Psoas muscle (tissue), 8 donors: Measurements from ENCODE around the gene STAMBPL1. TPM values are rescaled to one million over a fixed set of nuclear protein-coding genes. Genes with fewer than 3 reads are reported as not detected.
A peak's percentile ranks its signal among the peaks of the same experiment; 100 is the strongest.
"Not testable (repeated sequence)": the region's sequence is repeated elsewhere in the genome, so short reads cannot be mapped to it uniquely, and the experiment has no call there.

Experiments used
- ATAC-seq, 4 donors: fragments of 200-7000 bp; cut with Tn5 transposase; one replicate each; pipeline ENCODE4 v1.9.1; 2020; ENCODE audit warnings: moderate library complexity in 3 of 4, mild to moderate bottlenecking in 2 of 4
- DNase-seq, 2 donors: peaks; one replicate each; pipeline ENCODE4 v3.0.0-alpha.2; 2020
- H3K27ac ChIP-seq: fragments of 200-600 bp; one replicate; pipeline ENCODE4 v1.8.0; 2022
- H3K27me3 ChIP-seq, 3 donors: fragments of 200-600 bp in 1 of 3; one replicate each; pipeline versions ENCODE4 v1.6.1 to v1.8.0; 2013 to 2022; ENCODE audit warnings: low read length in 2 of 3, mild to moderate bottlenecking in 2 of 3, moderate library complexity in 1 of 3; ENCODE audit not compliant: insufficient read depth in 3 of 3
- H3K36me3 ChIP-seq, 2 donors: fragments of 200-600 bp in 1 of 2; one replicate each; pipeline versions ENCODE4 v1.6.1 to v1.8.0; 2013 to 2022; ENCODE audit warnings: low read depth in 1 of 2, mild to moderate bottlenecking in 1 of 2, moderate library complexity in 1 of 2; ENCODE audit not compliant: insufficient read depth in 1 of 2
- H3K4me1 ChIP-seq: fragments of 200-600 bp; one replicate; pipeline ENCODE4 v1.8.0; 2022
- H3K4me3 ChIP-seq: fragments of 200-600 bp; one replicate; pipeline ENCODE4 v1.8.0; 2022; ENCODE audit warnings: mild to moderate bottlenecking
- H3K9me3 ChIP-seq: fragments of 200-600 bp; one replicate; pipeline ENCODE4 v1.8.0; 2022
- WGBS, 3 donors: extraction: QIAGEN DNeasy Blood & Tissue Kit; methylation state at CpG; one replicate each; pipeline versions ENCODE4 v1.1.6 to v1.1.7; 2013; 5-methylcytosine and 5-hydroxymethylcytosine counted together
- intact Hi-C, 2 donors: fragments of 100-400 bp; cut with DNase I; formaldehyde crosslinking; loops; one replicate each; pipeline versions ENCODE4 v1.11.0 to v1.14.2; 2022
- polyA plus RNA-seq, 3 donors: library from polyadenylated mRNA; stranded (reverse); fragments of 200-250 nt; gene quantifications; one replicate each; pipeline ENCODE4 v1.2.3, GENCODE V29; 2013
- total RNA-seq, 4 donors: library from RNA; stranded (reverse); fragmentation: NEBNext Ultra II Directional in 2 of 4; extraction: Animal tissue kit (Norgen Biotek cat#: 25700) in 2 of 4; gene quantifications; one replicate each; pipeline versions ENCODE4 v1.2.1 to v1.2.4, GENCODE V29; 2021 to 2023
- TF ChIP-seq, protein P1 (sequence below): fragments of 200-600 bp; IDR thresholded peaks from one replicate; pipeline ENCODE4 v1.8.0; 2022; ENCODE audit warnings: antibody characterized with exemption
- donor health status: healthy with polysubstance abuse.
- donor health status: DM: no; HTN: no; CAD: no; lungs with moderate emphysema.
- donor health status: Bipolar disorder and iron deficiency.
- donor health status: healthy.
- donor health status: DM: yes; HTN: yes; CAD: no.
- donor health status: DM: no; HTN: no; CAD: no.
- donor health status: DM: no; HTN: no; CAD: no.
- donor health status: DM: yes; HTN: yes; CAD: no.

STAMBPL1 gene
- total and polyA plus RNA-seq, 7 donors: 0.23 to 1.4 (median 0.92) TPM

DNA sequence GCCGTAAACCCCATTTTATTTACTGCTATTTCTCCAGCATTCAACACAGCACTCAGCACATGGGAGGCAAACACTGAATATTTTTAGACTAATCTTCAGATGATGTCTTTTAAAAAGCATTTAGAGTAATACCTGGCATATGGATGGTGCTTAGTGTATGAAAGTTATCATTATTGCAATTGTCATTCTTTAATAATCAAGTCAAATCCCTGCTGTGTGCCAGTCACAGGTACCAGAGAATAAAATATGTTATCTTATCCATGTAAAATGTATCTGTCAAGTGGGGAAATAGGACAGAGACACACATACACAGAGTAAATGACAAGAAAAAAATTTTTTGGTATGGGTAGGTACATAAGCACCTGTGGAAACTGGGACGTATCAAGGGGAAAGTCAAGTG lies 46.9 kb upstream of the STAMBPL1 start:
- no peaks in the 10 kb centered on the region for H3K9me3 ChIP-seq
- no peak overlapping the region for H3K4me3 ChIP-seq
- no peaks in the 10 kb centered on the region for H3K36me3 ChIP-seq
- no peaks in the 10 kb centered on the region for H3K4me1 ChIP-seq
- no peak for DNase-seq
- H3K27me3 ChIP-seq: no peaks in the 10 kb centered on the region
- ATAC-seq: no peak
- WGBS, 3 donors: 94 to 97% (median 97%) methylated on average over 2 of the region's 2 CpGs
- intact Hi-C loops: no loop called here
- TF ChIP-seq, protein P1, sequence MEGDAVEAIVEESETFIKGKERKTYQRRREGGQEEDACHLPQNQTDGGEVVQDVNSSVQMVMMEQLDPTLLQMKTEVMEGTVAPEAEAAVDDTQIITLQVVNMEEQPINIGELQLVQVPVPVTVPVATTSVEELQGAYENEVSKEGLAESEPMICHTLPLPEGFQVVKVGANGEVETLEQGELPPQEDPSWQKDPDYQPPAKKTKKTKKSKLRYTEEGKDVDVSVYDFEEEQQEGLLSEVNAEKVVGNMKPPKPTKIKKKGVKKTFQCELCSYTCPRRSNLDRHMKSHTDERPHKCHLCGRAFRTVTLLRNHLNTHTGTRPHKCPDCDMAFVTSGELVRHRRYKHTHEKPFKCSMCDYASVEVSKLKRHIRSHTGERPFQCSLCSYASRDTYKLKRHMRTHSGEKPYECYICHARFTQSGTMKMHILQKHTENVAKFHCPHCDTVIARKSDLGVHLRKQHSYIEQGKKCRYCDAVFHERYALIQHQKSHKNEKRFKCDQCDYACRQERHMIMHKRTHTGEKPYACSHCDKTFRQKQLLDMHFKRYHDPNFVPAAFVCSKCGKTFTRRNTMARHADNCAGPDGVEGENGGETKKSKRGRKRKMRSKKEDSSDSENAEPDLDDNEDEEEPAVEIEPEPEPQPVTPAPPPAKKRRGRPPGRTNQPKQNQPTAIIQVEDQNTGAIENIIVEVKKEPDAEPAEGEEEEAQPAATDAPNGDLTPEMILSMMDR: no peak
- H3K27ac ChIP-seq: no peak overlapping the region

DNA sequence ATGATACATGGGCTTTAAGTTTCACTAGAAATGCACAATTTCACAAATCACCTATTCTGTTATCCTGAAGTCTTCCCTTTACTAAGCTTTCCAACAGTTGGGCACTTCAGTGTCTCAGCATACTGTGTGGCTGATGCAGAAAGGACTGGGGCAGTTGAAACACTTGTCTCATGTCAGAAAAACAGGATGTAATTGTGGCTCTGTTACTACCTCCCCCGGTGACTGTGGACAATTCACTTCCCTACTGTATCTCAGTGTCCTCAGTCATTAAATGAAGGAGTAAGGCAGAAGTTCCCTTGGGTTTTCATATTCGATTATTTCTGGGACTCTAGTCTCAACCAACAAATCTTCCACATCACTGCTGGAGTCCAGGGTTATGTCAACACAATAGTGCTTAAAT lies 46.3 kb upstream of the STAMBPL1 start:
- H3K36me3 ChIP-seq: no peaks in the 10 kb centered on the region
- TF ChIP-seq, protein P1: no peak
- 44 to 59% (median 54%) methylated on average over 2 of the region's 2 CpGs for whole genome bisulfite sequencing, 3 donors
- intact Hi-C loops: no loop called here
- DNase-seq: no peak
- no peaks in the 10 kb centered on the region for H3K9me3 ChIP-seq
- peaks cover 0 to 5% (median 0%) of the 10 kb centered on the region in 3 donors for H3K27me3 ChIP-seq
- no peak overlapping the region for H3K27ac ChIP-seq
- H3K4me1 ChIP-seq: no peaks in the 10 kb centered on the region
- no peak for ATAC-seq
- no peak overlapping the region for H3K4me3 ChIP-seq

DNA sequence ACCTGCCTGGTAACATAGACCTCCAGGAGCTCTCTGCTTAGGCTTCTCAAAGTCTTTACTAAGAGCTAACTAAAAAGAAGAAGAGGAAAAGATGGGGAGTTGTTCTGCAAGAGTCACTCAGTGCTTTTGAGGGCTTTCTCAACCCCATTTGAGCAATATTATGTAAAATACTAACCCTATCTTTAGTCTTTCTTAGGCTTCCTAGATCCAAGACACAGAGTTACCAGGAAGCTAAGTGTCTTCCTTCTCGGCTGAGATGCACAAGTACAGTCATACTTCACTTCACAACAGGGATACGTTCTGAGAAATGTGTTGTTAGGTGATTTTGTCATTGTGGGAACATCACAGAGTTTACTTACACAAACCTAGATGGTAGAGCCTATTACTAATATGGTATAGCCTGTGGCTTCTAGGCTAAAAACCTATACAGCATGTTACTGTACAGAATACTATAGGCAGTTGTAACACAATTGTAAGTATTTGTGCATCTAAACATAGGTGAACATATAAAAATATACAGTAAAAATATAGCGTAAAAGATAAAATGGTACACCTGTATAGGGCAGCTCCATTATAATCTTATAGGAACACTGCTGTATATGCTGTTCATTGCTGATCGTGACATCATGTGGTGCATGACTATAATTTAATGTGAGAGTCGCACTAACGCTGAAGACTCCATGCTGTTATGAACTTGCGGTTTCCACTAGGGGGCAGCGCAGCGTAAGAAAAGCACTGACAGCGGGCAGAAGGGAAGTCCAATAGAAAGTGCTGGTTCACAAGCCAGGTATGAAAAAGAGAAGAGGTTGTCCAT lies 44.7 kb upstream of the STAMBPL1 start:
- Histone ChIP-seq H3K27ac (no peak overlapping the region), H3K27me3 (peaks cover 0 to 5% (median 0%) of the 10 kb centered on the region in 3 donors), H3K4me1 (no peaks in the 10 kb centered on the region), H3K36me3 (no peaks in the 10 kb centered on the region), H3K4me3 (no peak overlapping the region), H3K9me3 (no peaks in the 10 kb centered on the region)
- peak; percentile 85 to 90 for DNase-seq
- ATAC-seq: peak; percentile 78 to 97 (median 90)
- intact Hi-C loops: loop anchor here (1.0 to 5.0 kb wide), 5 partner anchors 42 to 377 kb away; no protein-coding TSS in a partner anchor
- TF ChIP-seq, protein P1: peak; percentile 87
- WGBS, 3 donors: 17 to 19% (median 18%) methylated on average over 10 of the region's 10 CpGs

DNA sequence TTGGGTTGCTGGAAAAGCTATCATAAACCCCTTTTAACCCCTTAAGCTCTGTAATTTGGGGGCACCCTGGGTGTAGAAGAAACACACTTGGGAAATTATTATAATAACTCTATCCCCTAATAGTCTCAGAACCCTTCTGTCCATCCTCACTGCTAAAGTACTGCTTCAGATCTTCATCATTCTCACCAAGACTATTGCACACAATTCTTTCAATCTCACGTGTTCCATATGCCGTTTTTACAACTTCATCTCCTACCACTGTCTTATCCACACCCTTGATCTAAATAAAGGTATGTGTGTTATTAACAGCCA lies 44.2 kb upstream of the STAMBPL1 start:
- WGBS, 3 donors: 13 to 23% (median 16%) methylated on average over 2 of the region's 2 CpGs
- Histone ChIP-seq H3K27me3 (peaks cover 0 to 5% (median 0%) of the 10 kb centered on the region in 3 donors), H3K9me3 (no peaks in the 10 kb centered on the region), H3K36me3 (no peaks in the 10 kb centered on the region), H3K4me1 (no peaks in the 10 kb centered on the region), H3K27ac (no peak overlapping the region), H3K4me3 (no peak overlapping the region)
- DNase-seq: no peak
- ATAC-seq: peak in 1 of 4 donors; percentile 7
- TF ChIP-seq, protein P1: no peak
- intact Hi-C loops: loop anchor here (1.0 to 5.0 kb wide), 5 partner anchors 41 to 376 kb away; no protein-coding TSS in a partner anchor

DNA sequence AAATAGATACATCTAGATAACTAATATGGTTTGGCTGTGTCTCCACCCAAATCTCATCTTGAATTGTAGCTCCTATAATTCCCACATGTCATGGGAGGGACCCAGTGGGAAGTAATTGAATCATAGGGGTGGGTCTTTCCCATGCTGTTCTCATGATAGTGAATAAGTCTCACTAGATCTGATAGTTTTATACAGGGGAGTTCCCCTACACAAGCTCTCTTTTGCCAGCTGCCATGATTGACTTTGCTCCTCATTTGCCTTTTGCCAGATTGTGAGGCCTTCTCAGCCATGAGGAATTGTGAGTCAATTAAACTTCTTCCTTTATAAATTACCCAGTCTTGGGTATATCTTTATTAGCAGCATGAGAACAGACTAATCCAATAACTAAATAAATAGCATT lies 42.4 kb upstream of the STAMBPL1 start:
- intact Hi-C loops: loop anchor here (5.0 kb wide), 4 partner anchors 40 to 375 kb away; no protein-coding TSS in a partner anchor
- not testable (repeated sequence) for DNase-seq, H3K27me3 ChIP-seq, H3K27ac ChIP-seq, ATAC-seq, H3K4me1 ChIP-seq, H3K9me3 ChIP-seq, H3K4me3 ChIP-seq, H3K36me3 ChIP-seq
